ENCODE measurements around the gene OSBP2. TPM values are rescaled to one million over a fixed set of nuclear protein-coding genes. Genes with fewer than 3 reads are reported as not detected.

The OSBP2 gene
- total and polyA plus RNA-seq, 10 of the 15 experiments (the other 5 are each of a cell fraction or from before 2014, with no cell fraction given) = 0.11 to 7.7 (median 3.6) TPM

GRCh38 chr22:30925667-30926066 lies 231.0 kb downstream of the OSBP2 start:
- Histone ChIP-seq H3K79me2 (ENCODE audit: control insufficient read depth, insufficient read depth, low read length) (peaks cover 3% of the 10 kb centered on the region; the same call in 1 of the 2 replicates), H3K9me3 (replicated peaks; ENCODE audit: control insufficient read depth, insufficient read depth, low read length) (no peaks in the 10 kb centered on the region), H3K36me3 (ENCODE audit: control insufficient read depth in 2 of 2, insufficient read depth in 2 of 2, low read length in 1 of 2) (peaks cover 0 to 11% of the 10 kb centered on the region in 2 experiments; a peak in 2 of 4 replicates), H3K4me1 (ENCODE audit: control insufficient read depth, insufficient read depth, low read length) (peaks cover 3% of the 10 kb centered on the region; the same call in 1 of the 2 replicates), H3K9ac (ENCODE audit: control insufficient read depth, insufficient read depth, low read length) (no peak overlapping the region), H3K4me3 (no peak overlapping the region), H3K4me2 (ENCODE audit: control insufficient read depth, insufficient read depth) (no peak overlapping the region), H3K27ac (ENCODE audit: control insufficient read depth, insufficient read depth) (no peak overlapping the region), H4K20me1 (ENCODE audit: control insufficient read depth, insufficient read depth) (no peaks in the 10 kb centered on the region), H3K27me3 (replicated peaks in 1 of 2; ENCODE audit: control insufficient read depth in 2 of 2, insufficient read depth in 2 of 2, low read length in 1 of 2) (no peaks in the 10 kb centered on the region), H2AFZ (ENCODE audit: control insufficient read depth, low read depth, low read length) (no peak overlapping the region)
- FAIRE-seq (no peak), ATAC-seq (no peak), DNase-seq (ENCODE audit: low read depth, low spot score) (no peak)
- in situ Hi-C loops (cut with MboI) = no loop called here
- ChIA-PET CTCF (interaction anchor here (0.7 kb wide), 1 partner anchor 291 kb away, joined by 3 read pairs; no protein-coding TSS in a partner anchor), POLR2A (interaction anchor here (0.6 kb wide), 1 partner anchor 227 kb away, joined by 3 read pairs; no protein-coding TSS in a partner anchor), RAD21 (ENCODE audit: unreplicated experiment) (no interaction called here), SMC1A (ENCODE audit: uncharacterized antibody, unreplicated experiment) (no interaction called here)
- 93% methylated on average over 5 of the region's 5 CpGs for WGBS (ENCODE audit: insufficient coverage, insufficient replicate concordance, low lambda C conversion rate, missing lambda C conversion rate)
- intact Hi-C loops (cut with micrococcal nuclease; ENCODE audit: unreplicated experiment) = no loop called here
- BruUV-seq (replicated peaks) = no TSS peak
- TF ChIP-seq ELK1 (IDR thresholded peaks at IDR 0.05; ENCODE audit: low read depth, low read length) (no peak), E2F8 (IDR thresholded peaks at IDR 0.05; ENCODE audit: low read depth, partially characterized antibody) (no peak), BMI1 (IDR thresholded peaks at IDR 0.05; ENCODE audit: borderline replicate concordance) (no peak), DPF2 (IDR thresholded peaks at IDR 0.05) (no peak), SREBF1 (IDR thresholded peaks at IDR 0.05; ENCODE audit: low read length) (no peak), CBFB (IDR thresholded peaks at IDR 0.05; ENCODE audit: low read depth) (no peak), ZZZ3 (IDR thresholded peaks at IDR 0.05; ENCODE audit: control insufficient read depth, insufficient read length, low read depth) (no peak), TCF7 (IDR thresholded peaks at IDR 0.05; ENCODE audit: borderline replicate concordance) (no peak), ZNF384 (IDR thresholded peaks at IDR 0.05; ENCODE audit: borderline replicate concordance, low read depth, low read length) (no peak), HCFC1 (IDR thresholded peaks at IDR 0.05; ENCODE audit: low read length) (no peak), MEF2A (IDR thresholded peaks at IDR 0.05; ENCODE audit: insufficient read depth, low read depth, low read length) (no peak), MTA2 (IDR thresholded peaks at IDR 0.05; ENCODE audit: low read depth) (no peak), PML (IDR thresholded peaks at IDR 0.05; ENCODE audit: low read length) (no peak), ZNF687 (IDR thresholded peaks at IDR 0.05) (no peak), BCL3 (IDR thresholded peaks at IDR 0.05; ENCODE audit: borderline replicate concordance, insufficient read depth, low read depth, low read length, poor library complexity, severe bottlenecking) (no peak), SMAD5 (IDR thresholded peaks at IDR 0.05; ENCODE audit: low read depth) (no peak), SP1 (IDR thresholded peaks at IDR 0.05; ENCODE audit: low read depth, low read length) (no peak)
